ENCODE results near the gene SPINK4.

DNA sequence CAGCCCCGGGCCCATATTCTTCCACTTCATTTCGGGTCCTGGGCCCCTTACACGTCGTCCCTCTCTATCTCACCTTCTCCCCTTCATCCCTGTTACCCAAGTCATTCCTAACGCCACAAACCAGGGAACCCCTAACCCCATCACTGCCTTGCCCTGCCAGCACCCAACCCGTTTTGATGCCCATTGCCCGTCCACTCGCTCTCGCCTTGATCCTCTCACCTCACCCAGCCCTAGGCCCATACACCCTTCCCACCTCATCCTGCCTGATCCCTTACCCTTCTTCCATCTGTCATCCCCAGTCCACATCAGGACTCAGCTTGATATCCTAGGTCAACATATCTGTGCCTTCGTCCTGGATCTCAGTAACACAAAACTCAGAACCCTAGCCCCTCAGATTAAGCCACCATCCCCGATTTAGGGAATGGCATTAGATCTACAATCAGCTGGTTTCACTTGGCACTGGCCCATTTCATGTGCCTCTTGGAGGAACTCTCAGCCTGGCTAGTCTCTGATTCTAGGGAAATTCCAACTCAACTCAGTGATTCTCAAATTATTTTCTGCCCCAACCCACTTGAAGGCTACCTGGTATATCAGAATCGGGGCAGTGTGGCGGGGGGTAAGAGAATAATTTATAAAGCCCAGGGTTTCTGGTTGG, 25.4 kb downstream of the SPINK4 start:
- no peak for TF ChIP-seq ZNF263 (CRISPR knock-in tag; IDR thresholded peaks at IDR 0.05; ENCODE audit: low read depth)
- TF ChIP-seq NFE2L1 (CRISPR knock-in tag; IDR thresholded peaks at IDR 0.05), result no peak
- no peak for TF ChIP-seq NR2C2 (CRISPR knock-in tag; IDR thresholded peaks at IDR 0.05)
